Measurements from ENCODE around the gene COL28A1. TPM values are rescaled to one million over a fixed set of nuclear protein-coding genes. Genes with fewer than 3 reads are reported as not detected.
"Not testable (repeated sequence)": the region's sequence is repeated elsewhere in the genome, so short reads cannot be mapped to it uniquely, and the experiment has no call there.

COL28A1 gene
- total RNA-seq, 3 donors from 2014 or later (not counting 1 experiment from before 2014, with no cell fraction given), result 0.28 to 0.84 (median 0.45) TPM

DNA sequence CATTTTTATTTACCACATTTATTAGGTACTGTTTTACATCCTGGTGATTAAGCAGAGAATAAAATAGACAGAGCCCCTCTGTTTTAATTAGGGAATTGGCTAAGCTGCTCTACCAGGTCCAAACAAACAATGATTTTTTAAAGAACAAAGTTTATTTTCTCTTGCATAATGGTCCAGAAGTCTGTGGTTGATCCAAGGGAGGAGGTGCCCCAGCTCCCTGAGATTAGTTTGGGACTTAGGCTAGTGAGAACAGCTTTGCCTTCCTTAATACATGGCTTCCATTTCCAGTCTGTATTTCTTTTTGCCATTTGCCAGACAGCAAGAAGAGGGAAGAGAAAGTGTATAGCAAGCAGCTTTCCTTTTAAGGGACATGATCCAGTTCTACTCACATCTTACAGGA, 28.1 kb upstream of the COL28A1 start:
- no peaks in the 10 kb centered on the region for H3K27me3 Mint-ChIP-seq (ENCODE audit: low read depth in 2 of 2)
- no peak overlapping the region for H3K4me3 ChIP-seq (ENCODE audit: low read length)
- H3K4me1 ChIP-seq (ENCODE audit: control insufficient read depth, insufficient read depth, low read length), result peaks cover 7% of the 10 kb centered on the region
- no peaks in the 10 kb centered on the region for H3K27me3 ChIP-seq (ENCODE audit: control insufficient read depth, insufficient read depth, low read length)
- intact Hi-C loops (cut with micrococcal nuclease), result no loop called here
- H3K9me3 ChIP-seq (ENCODE audit: control insufficient read depth, insufficient read depth, low read length), result no peaks in the 10 kb centered on the region
- peaks cover 0 to 4% of the 10 kb centered on the region in 2 donors for H3K9me3 Mint-ChIP-seq
- H3K36me3 Mint-ChIP-seq, result peaks cover 10% of the 10 kb centered on the region
- ATAC-seq, result no peak
- DNase-seq, result no peak
- H3K27ac Mint-ChIP-seq, result no peak overlapping the region
- H3K27ac ChIP-seq (ENCODE audit: low read length), result no peak overlapping the region
- H3K4me3 Mint-ChIP-seq, result no peak overlapping the region
- no peak for TF ChIP-seq CTCF (IDR thresholded peaks at IDR 0.05)
- no peaks in the 10 kb centered on the region for H3K36me3 ChIP-seq (ENCODE audit: control insufficient read depth, insufficient read depth, low read length)
- peaks cover 16 to 17% of the 10 kb centered on the region in 2 donors for H3K4me1 Mint-ChIP-seq

- DNase-seq (no peak), ATAC-seq (no peak)
- no peak overlapping the region for H3K4me3 ChIP-seq (ENCODE audit: low read length)
- peaks cover 7% of the 10 kb centered on the region for H3K4me1 ChIP-seq (ENCODE audit: control insufficient read depth, insufficient read depth, low read length)
- Mint-ChIP-seq H3K36me3 (peaks cover 16% of the 10 kb centered on the region), H3K27me3 (ENCODE audit: low read depth in 2 of 2) (no peaks in the 10 kb centered on the region), H3K4me3 (no peak overlapping the region), H3K9me3 (peaks cover 0 to 8% of the 10 kb centered on the region in 2 donors), H3K27ac (no peak overlapping the region), H3K4me1 (peaks cover 10 to 11% of the 10 kb centered on the region in 2 donors)
- H3K27me3 ChIP-seq (ENCODE audit: control insufficient read depth, insufficient read depth, low read length), result no peaks in the 10 kb centered on the region
- TF ChIP-seq CTCF (IDR thresholded peaks at IDR 0.05), result no peak
- H3K36me3 ChIP-seq (ENCODE audit: control insufficient read depth, insufficient read depth, low read length), result no peaks in the 10 kb centered on the region
- H3K27ac ChIP-seq (ENCODE audit: low read length), result no peak overlapping the region
- no peaks in the 10 kb centered on the region for H3K9me3 ChIP-seq (ENCODE audit: control insufficient read depth, insufficient read depth, low read length)
- intact Hi-C loops (cut with micrococcal nuclease), result no loop called here
- WGBS (ENCODE audit: insufficient coverage), result 92% methylated on average over 3 of the region's 5 CpGs
Measured at GRCh38 chr7:7563269-7563668, 27.6 kb upstream of the COL28A1 start.

DNA sequence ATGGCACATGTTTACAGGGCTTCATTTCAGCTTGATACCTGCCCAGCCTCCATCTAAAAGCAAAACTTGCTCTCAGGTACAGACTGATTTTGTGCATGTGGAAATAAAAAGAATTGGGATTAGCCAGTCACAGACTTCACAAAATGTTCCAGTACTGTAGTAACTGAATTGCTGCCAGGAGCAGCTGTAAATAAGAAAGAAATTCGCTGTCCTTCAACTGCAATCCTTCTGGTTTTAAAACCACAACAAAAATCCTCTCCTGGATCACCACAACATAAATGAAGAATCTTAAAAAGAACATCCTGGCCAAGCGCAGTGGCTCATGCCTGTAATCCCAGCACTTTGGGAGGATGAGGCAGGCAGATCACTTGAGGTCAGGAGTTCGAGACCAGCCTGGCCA, 27.1 kb upstream of the COL28A1 start:
- Mint-ChIP-seq H3K27me3 (ENCODE audit: low read depth in 2 of 2) (no peaks in the 10 kb centered on the region), H3K4me1 (peaks cover 5 to 6% of the 10 kb centered on the region in 2 donors), H3K4me3 (no peak overlapping the region), H3K36me3 (peaks cover 21% of the 10 kb centered on the region), H3K27ac (no peak overlapping the region), H3K9me3 (peaks cover 0 to 11% of the 10 kb centered on the region in 2 donors)
- Histone ChIP-seq H3K9me3 (ENCODE audit: control insufficient read depth, insufficient read depth, low read length) (no peaks in the 10 kb centered on the region), H3K4me3 (ENCODE audit: low read length) (no peak overlapping the region), H3K4me1 (ENCODE audit: control insufficient read depth, insufficient read depth, low read length) (peaks cover 7% of the 10 kb centered on the region), H3K36me3 (ENCODE audit: control insufficient read depth, insufficient read depth, low read length) (no peaks in the 10 kb centered on the region), H3K27ac (ENCODE audit: low read length) (no peak overlapping the region), H3K27me3 (ENCODE audit: control insufficient read depth, insufficient read depth, low read length) (no peaks in the 10 kb centered on the region)
- intact Hi-C loops (cut with micrococcal nuclease), result no loop called here
- TF ChIP-seq CTCF (IDR thresholded peaks at IDR 0.05), result no peak
- WGBS (ENCODE audit: insufficient coverage), result 93% methylated on average over 3 of the region's 3 CpGs
- DNase-seq (no peak), ATAC-seq (no peak)

DNA sequence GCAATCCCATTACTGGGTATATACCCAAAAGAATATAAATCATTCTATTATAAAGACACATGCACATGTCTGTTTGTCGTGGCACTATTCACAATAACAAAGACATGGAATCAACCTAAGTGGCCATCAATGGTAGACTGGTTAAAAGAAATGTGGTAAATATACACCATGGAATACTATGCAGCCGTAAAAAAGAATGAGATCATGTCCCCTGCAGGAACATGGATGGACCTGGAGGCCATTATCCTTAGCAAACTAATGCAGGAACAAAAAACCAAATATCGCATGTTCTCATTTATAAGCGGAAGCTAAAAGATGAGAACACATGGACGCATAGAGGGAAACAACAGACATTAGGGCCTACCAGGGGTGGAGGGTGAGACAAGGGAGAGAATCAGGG, 25.9 kb upstream of the COL28A1 start:
- H3K27ac Mint-ChIP-seq; H3K9me3 ChIP-seq (ENCODE audit: control insufficient read depth, insufficient read depth, low read length); H3K27me3 Mint-ChIP-seq (ENCODE audit: low read depth in 2 of 2); H3K4me1 Mint-ChIP-seq; H3K27me3 ChIP-seq (ENCODE audit: control insufficient read depth, insufficient read depth, low read length); H3K4me3 ChIP-seq (ENCODE audit: low read length); H3K36me3 ChIP-seq (ENCODE audit: control insufficient read depth, insufficient read depth, low read length); ATAC-seq; H3K4me1 ChIP-seq (ENCODE audit: control insufficient read depth, insufficient read depth, low read length); DNase-seq; H3K27ac ChIP-seq (ENCODE audit: low read length); H3K4me3 Mint-ChIP-seq; intact Hi-C loops (cut with micrococcal nuclease): not testable (repeated sequence)
- Mint-ChIP-seq H3K36me3 (peaks cover 25% of the 10 kb centered on the region), H3K9me3 (peaks cover 0 to 11% of the 10 kb centered on the region in 2 donors)
- 97% methylated on average over 4 of the region's 5 CpGs for WGBS (ENCODE audit: insufficient coverage)

All from natural killer cell (primary cell).